GM18526 (cell line): Measurements from ENCODE around the gene IL17C.

Experiments used
- POLR2A ChIP-seq: IDR thresholded peaks from 3 replicates; pipeline ENCODE4 v1.6.1; 2011; ENCODE audit not compliant: insufficient read length; ENCODE audit errors: extremely low read depth

The IL17C gene

DNA sequence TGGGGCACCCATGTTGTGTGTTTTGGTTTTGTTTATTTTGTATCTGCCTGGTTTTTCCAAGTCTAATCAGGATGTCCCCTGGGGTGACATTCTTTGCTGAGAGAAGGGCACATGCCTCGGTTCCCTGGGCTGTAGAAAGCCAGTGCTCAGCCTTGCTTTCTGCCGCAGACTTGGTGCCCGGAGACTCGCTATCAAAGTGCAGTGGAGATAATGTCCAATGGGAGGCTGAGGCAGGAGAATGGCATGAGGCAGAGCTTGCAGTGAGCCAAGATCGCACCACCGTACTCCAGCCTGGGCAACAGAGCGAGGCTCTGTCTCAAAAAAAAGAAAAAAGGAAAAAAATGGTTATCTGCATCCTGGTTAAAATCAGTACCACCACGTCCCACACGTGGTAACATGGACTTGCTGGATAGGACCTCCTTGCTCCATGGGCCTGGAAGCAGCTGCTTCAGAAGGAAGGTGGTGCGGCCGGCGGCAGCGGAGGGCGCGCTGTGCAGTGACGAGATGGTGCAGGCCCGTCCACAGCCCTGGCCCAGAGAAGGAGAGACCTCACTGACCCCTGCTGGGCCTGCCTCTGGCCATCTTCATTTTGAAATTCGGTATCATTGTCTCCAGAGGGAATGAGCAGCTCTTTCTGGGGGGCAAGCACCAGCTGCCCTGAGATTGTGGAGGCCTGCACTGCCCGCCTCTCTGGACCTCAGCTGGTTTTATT lies 19.3 kb upstream of the IL17C start:
- TF ChIP-seq POLR2A: no peak

GRCh38 chr16:88619859-88620815 lies 18.2 kb upstream of the IL17C start:
- no peak for TF ChIP-seq POLR2A

DNA sequence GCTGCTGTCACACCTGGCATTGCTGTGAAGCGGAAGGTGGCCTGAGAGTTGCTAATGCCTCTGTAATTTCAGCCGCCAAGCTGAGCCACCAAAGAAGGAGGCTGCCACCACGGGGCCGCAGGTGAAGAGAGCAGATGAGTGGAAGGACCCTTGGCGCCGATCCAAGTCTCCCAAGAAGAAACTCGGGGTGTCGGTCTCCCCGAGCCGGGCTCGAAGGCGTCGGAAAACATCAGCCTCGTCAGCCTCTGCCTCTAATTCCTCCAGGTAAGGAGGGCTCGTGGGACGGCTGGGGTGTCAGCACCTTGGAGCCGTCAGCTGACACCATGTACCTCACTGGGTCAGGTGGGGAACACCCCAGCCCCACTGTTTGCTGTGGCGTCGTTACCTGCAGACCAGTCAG lies 16.2 kb upstream of the IL17C start:
- no peak for TF ChIP-seq POLR2A

DNA sequence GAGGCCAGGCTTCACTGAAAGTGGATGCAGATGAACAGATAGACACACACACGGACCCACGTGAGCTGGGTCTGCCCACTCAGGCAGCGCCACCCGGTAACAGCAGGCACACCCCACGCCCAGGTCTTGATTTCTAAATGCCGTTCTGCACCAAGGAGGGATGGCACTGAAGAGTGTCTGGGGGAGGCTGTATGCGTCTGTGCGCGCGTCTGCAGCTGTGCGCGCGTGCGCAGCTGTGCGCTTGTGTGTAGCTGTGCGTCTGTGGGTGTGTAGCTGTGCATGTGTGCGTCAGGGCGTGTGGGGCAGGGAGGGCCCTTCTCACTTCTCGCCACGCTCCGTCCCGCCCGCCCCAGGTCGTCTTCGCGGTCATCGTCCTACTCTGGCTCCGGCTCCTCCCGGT lies 15.5 kb upstream of the IL17C start:
- TF ChIP-seq POLR2A: no peak

- no peak for TF ChIP-seq POLR2A
Observed at GRCh38 chr16:88623858-88624257, 14.5 kb upstream of the IL17C start.

GRCh38 chr16:88624481-88624880 lies 13.9 kb upstream of the IL17C start:
- no peak for TF ChIP-seq POLR2A

DNA sequence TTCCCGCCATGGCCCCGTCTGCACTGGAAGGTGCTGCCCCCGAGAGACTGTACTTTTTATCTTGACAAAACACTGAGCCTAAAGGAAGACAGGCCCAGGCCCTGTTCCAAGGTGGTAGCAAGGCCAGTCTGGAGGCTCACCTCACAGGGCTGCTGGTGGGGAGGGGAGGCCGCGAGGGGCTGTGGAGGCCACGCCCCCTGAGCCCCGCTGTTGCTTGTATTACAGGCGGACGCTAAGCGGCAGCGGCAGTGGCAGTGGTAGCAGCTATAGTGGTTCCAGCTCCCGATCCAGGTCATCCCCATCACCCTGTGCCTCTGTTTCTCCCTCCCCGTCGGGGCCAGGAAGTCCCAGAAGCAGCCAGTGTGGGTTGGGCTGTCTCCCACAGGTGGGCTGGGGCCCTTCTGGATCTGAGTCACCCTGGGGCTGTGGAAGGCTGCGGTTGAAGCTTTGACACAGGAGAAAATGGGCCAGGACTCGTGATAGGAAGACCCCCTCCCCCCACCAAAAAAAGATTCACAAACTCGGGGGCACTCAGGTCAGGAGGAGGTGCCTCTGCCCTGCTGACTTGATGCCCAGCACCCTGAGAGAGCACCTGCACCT lies 13.3 kb upstream of the IL17C start:
- TF ChIP-seq POLR2A: no peak

DNA sequence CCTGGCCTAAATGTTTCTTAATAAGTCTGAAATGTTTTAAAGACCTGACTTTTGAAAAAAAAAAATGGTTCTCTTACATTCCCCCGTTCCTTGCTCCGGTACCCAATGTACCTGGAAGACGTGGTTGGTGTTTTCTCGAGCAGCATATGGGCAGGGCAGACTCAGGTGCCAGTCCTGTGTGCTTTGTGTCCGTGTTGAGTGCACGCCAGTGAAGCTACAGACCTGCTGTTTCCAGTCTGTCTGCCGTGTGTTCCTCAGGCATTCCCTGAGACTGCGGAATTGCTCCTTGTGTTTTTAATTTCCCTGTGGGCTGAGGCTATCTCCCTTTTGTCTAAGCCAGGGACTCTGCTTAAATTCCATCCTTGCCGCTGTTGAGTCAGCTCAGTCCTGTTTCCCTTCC lies 11.7 kb upstream of the IL17C start:
- TF ChIP-seq POLR2A: no peak

GRCh38 chr16:88627531-88628411 lies 10.6 kb upstream of the IL17C start:
- no peak for TF ChIP-seq POLR2A

DNA sequence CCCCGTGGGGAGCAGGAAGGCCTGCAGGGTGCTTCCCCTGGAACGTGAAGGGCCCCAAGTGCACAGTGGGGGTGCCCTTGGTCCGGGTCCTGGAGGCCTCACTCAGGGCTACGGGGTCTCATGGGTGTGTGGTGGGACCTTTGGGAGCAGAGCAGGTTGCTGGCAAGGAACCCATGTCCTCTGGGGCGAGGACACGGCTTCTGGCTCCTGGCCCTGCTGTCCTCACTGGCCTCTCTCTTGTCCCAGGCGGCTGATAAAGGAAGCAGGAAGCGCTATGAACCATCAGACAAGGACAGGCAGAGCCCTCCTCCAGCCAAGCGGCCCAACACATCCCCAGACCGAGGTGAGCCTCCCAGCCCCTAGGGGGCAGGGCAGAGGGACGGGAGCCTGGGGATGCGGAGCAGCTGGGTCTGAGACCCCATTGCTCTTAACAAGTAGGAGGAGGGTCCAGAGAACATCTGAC lies 9.8 kb upstream of the IL17C start:
- TF ChIP-seq POLR2A: no peak

DNA sequence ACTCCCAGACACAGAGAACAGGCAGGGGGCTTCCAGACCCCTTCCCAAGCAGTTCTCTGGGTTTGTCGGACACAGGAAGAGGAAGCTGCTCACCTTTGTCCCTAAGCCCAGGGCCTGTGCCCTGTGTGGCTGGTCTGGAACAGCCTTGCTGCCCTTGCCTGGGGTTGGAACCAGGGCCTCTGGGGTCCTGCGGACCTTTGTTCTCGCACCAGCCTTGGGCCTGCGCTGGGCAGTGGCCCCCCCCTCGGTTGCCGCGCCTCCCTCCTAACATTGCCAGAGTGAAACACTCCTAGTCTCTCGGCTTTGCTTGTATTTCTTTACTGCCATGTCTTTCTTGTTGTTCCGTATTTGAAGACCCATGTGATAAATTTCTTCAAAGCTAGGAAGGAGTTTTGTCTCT lies 8.5 kb upstream of the IL17C start:
- no peak for TF ChIP-seq POLR2A

- no peak for TF ChIP-seq POLR2A
Observed at GRCh38 chr16:88630433-88630832, 7.9 kb upstream of the IL17C start.

GRCh38 chr16:88630941-88631340 lies 7.4 kb upstream of the IL17C start:
- TF ChIP-seq POLR2A: no peak

GRCh38 chr16:88631384-88631783 lies 7.0 kb upstream of the IL17C start:
- TF ChIP-seq POLR2A: no peak
